DOHH2 (cell line): ENCODE results near the gene SLC9B2.

ENCODE experiments used
- H3F3A ChIP-seq: fragments of 200-600 bp; sonication (generic), shearing (Covaris generic); 2 replicates; pipeline ENCODE4 v1.6.0; 2016; ENCODE audit warnings: antibody characterized with exemption, mild to moderate bottlenecking; ENCODE audit not compliant: control insufficient read depth, insufficient read depth
- H3K27ac ChIP-seq: fragments of 200-600 bp; sonication (generic); 2 replicates; pipeline ENCODE4 v1.5.1; 2014; ENCODE audit warnings: low read depth, mild to moderate bottlenecking, low read length, moderate library complexity
- H3K27me3 ChIP-seq: fragments of 200-600 bp; sonication (generic); 2 replicates; pipeline ENCODE4 v1.6.1; 2014; ENCODE audit warnings: mild to moderate bottlenecking, low read length, mixed read lengths; ENCODE audit not compliant: control insufficient read depth
- H3K36me3 ChIP-seq: fragments of 200-600 bp; sonication (generic); 2 replicates; pipeline ENCODE4 v1.6.1; 2014; ENCODE audit warnings: mild to moderate bottlenecking, low read length, moderate library complexity, mixed read lengths; ENCODE audit not compliant: control insufficient read depth
- H3K4me1 ChIP-seq: fragments of 200-600 bp; sonication (generic); 2 replicates; pipeline ENCODE4 v1.6.1; 2014; ENCODE audit warnings: mild to moderate bottlenecking, low read length, mixed read lengths; ENCODE audit not compliant: control insufficient read depth
- H3K4me2 ChIP-seq: fragments of 200-600 bp; sonication (generic); 2 replicates; pipeline ENCODE4 v1.6.0; 2014; ENCODE audit warnings: mild to moderate bottlenecking, low read length, moderate library complexity
- H3K4me3 ChIP-seq: fragments of 200-600 bp; sonication (generic); 2 replicates; pipeline ENCODE4 v1.5.1; 2014; ENCODE audit warnings: mild to moderate bottlenecking, low read length, mixed read lengths
- H3K79me2 ChIP-seq: fragments of 200-600 bp; sonication (generic); 2 replicates; pipeline ENCODE4 v1.6.1; 2014; ENCODE audit warnings: mild to moderate bottlenecking, low read length, mixed read lengths; ENCODE audit not compliant: control insufficient read depth
- H3K9me2 ChIP-seq: fragments of 200-600 bp; sonication (generic); replicated peaks from 2 replicates; pipeline ENCODE4 v1.6.1; 2014; ENCODE audit warnings: mild to moderate bottlenecking, low read length, mixed read lengths; ENCODE audit not compliant: control insufficient read depth
- H3K9me3 ChIP-seq: fragments of 200-600 bp; sonication (generic); 2 replicates; pipeline ENCODE4 v1.6.1; 2014; ENCODE audit warnings: antibody characterized with exemption, low read length, mixed read lengths; ENCODE audit not compliant: control insufficient read depth, insufficient read depth
- H4K20me1 ChIP-seq: fragments of 200-600 bp; sonication (generic); 2 replicates; pipeline ENCODE4 v1.6.0; 2014; ENCODE audit warnings: low read depth, mild to moderate bottlenecking, antibody characterized with exemption, low read length, moderate library complexity; ENCODE audit not compliant: control insufficient read depth, insufficient read depth
- CTCF ChIP-seq: fragments of 200-600 bp; sonication (generic); IDR thresholded peaks from one replicate; pipeline ENCODE4 v1.5.1; 2014; ENCODE audit warnings: antibody characterized with exemption, mild to moderate bottlenecking, low read depth, low read length; ENCODE audit not compliant: poor library complexity, severe bottlenecking
- EZH2phosphoT487 ChIP-seq: fragments of 200-600 bp; sonication (generic); IDR thresholded peaks from 2 replicates; pipeline ENCODE4 v1.6.1; 2017; ENCODE audit warnings: borderline replicate concordance, mild to moderate bottlenecking, antibody characterized with exemption, low read length, moderate library complexity, mixed read lengths

Gene SLC9B2

GRCh38 chr4:103076747-103077347 is at the start of gene SLC9B2:
Gene SLC9B2, minus strand, starts transcription at chr4:103076761. Its CDS starts 9,211 bp downstream, at chr4:103067550.
- Histone ChIP-seq H3K4me3 (peak within 1 kb of the TSS; percentile 94), H3K36me3 (peaks cover 39% of the 10 kb centered on the region), H4K20me1 (no peaks in the 10 kb centered on the region), H3K27me3 (no peaks in the 10 kb centered on the region), H3K4me2 (peak within 1 kb of the TSS; percentile 83), H3K27ac (peak within 1 kb of the TSS; percentile 74), H3K4me1 (peaks cover 51% of the 10 kb centered on the region), H3K9me2 (no peaks in the 10 kb centered on the region), H3F3A (peaks cover 16% of the 10 kb centered on the region), H3K9me3 (no peaks in the 10 kb centered on the region), H3K79me2 (peaks cover 53% of the 10 kb centered on the region)
- TF ChIP-seq EZH2phosphoT487: no peak
- no peak for TF ChIP-seq CTCF

- no peak for TF ChIP-seq EZH2phosphoT487
- TF ChIP-seq CTCF: no peak
- H3K9me3 ChIP-seq: no peaks in the 10 kb centered on the region
- no peaks in the 10 kb centered on the region for H3F3A ChIP-seq
- H3K4me3 ChIP-seq: no peak overlapping the region
- no peaks in the 10 kb centered on the region for H3K27me3 ChIP-seq
- H3K4me1 ChIP-seq: no peaks in the 10 kb centered on the region
- H3K9me2 ChIP-seq: no peaks in the 10 kb centered on the region
- no peaks in the 10 kb centered on the region; the same call in 1 of the 2 replicates for H3K79me2 ChIP-seq
- H3K4me2 ChIP-seq: no peak overlapping the region
- no peaks in the 10 kb centered on the region for H4K20me1 ChIP-seq
- peaks cover 89% of the 10 kb centered on the region for H3K36me3 ChIP-seq
- no peak overlapping the region for H3K27ac ChIP-seq
Measured at GRCh38 chr4:103126126-103126525, 49.6 kb upstream of the SLC9B2 start.

- no peak overlapping the region for H3K4me2 ChIP-seq
- no peaks in the 10 kb centered on the region for H3K9me2 ChIP-seq
- no peaks in the 10 kb centered on the region for H3K4me1 ChIP-seq
- no peaks in the 10 kb centered on the region for H3K9me3 ChIP-seq
- no peak overlapping the region for H3K4me3 ChIP-seq
- H3K27me3 ChIP-seq: no peaks in the 10 kb centered on the region
- H4K20me1 ChIP-seq: no peaks in the 10 kb centered on the region
- H3K36me3 ChIP-seq: peaks cover 81% of the 10 kb centered on the region
- no peaks in the 10 kb centered on the region; the same call in 1 of the 2 replicates for H3F3A ChIP-seq
- TF ChIP-seq EZH2phosphoT487 (no peak), CTCF (no peak)
- H3K79me2 ChIP-seq: no peaks in the 10 kb centered on the region
- no peak overlapping the region for H3K27ac ChIP-seq
Measured at GRCh38 chr4:103123114-103123513, 46.6 kb upstream of the SLC9B2 start.
